ENCODE measurements around the gene EMC1. TPM values are rescaled to one million over a fixed set of nuclear protein-coding genes. Genes with fewer than 3 reads are reported as not detected.
"Not testable (repeated sequence)": the region's sequence is repeated elsewhere in the genome, so short reads cannot be mapped to it uniquely, and the experiment has no call there.

Gene EMC1
- total RNA-seq, 1 donor from 2014 or later: 38.2 TPM

- DNase-seq: not testable (repeated sequence)
Observed at GRCh38 chr1:19216585-19216984, 34.7 kb downstream of the EMC1 start.

- DNase-seq: no peak
Observed at GRCh38 chr1:19213580-19213979, 37.7 kb downstream of the EMC1 start.

GRCh38 chr1:19212167-19212566 lies 39.2 kb downstream of the EMC1 start:
- no peak for DNase-seq

- DNase-seq: no peak
Observed at GRCh38 chr1:19210772-19211549, 40.4 kb downstream of the EMC1 start.

- peak; percentile 97 for DNase-seq
Observed at GRCh38 chr1:19209990-19210771, 41.1 kb downstream of the EMC1 start, which contains the start of gene UBR4. Gene UBR4 (minus strand): TSS chr1:19210266. CDS start chr1:19210248, 18 bp downstream.

- DNase-seq: peak; percentile 42
Observed at GRCh38 chr1:19209439-19209989, 41.8 kb downstream of the EMC1 start.

GRCh38 chr1:19208710-19209438 lies 42.5 kb downstream of the EMC1 start:
- DNase-seq: peak; percentile 34

- no peak for DNase-seq
Observed at GRCh38 chr1:19206947-19207346, 44.4 kb downstream of the EMC1 start.

- DNase-seq: no peak
Observed at GRCh38 chr1:19205845-19206244, 45.5 kb downstream of the EMC1 start.

- DNase-seq: no peak
Observed at GRCh38 chr1:19205403-19205802, 45.9 kb downstream of the EMC1 start.

- no peak for DNase-seq
Observed at GRCh38 chr1:19204446-19205266, 46.7 kb downstream of the EMC1 start.

- no peak for DNase-seq
Observed at GRCh38 chr1:19203440-19203839, 47.9 kb downstream of the EMC1 start.

GRCh38 chr1:19202396-19202795 lies 48.9 kb downstream of the EMC1 start:
- DNase-seq: no peak

- no peak for DNase-seq
Observed at GRCh38 chr1:19199969-19200604, 51.2 kb downstream of the EMC1 start.

GRCh38 chr1:19199329-19199968 lies 51.9 kb downstream of the EMC1 start:
- DNase-seq: no peak

GRCh38 chr1:19198820-19199219 lies 52.5 kb downstream of the EMC1 start:
- no peak for DNase-seq

- no peak for DNase-seq
Observed at GRCh38 chr1:19197845-19198244, 53.5 kb downstream of the EMC1 start.

- DNase-seq: no peak
Observed at GRCh38 chr1:19196331-19196730, 55.0 kb downstream of the EMC1 start.

- DNase-seq: no peak
Observed at GRCh38 chr1:19193004-19193403, 58.3 kb downstream of the EMC1 start.

GRCh38 chr1:19191811-19192210 lies 59.5 kb downstream of the EMC1 start:
- DNase-seq: no peak

GRCh38 chr1:19190468-19190867 lies 60.9 kb downstream of the EMC1 start:
- no peak for DNase-seq

All from tongue (tissue), 2 donors.